Muscle of leg (tissue), 11 donors: ENCODE results near the gene RPTOR. TPM values are rescaled to one million over a fixed set of nuclear protein-coding genes. Genes with fewer than 3 reads are reported as not detected.

Source experiments
- DNase-seq: peaks from one replicate; pipeline ENCODE4 v3.0.0; 2013
- H3K27ac ChIP-seq: one replicate; pipeline ENCODE4 v1.5.1; 2013; ENCODE audit warnings: mild to moderate bottlenecking, low read length, control low read depth
- H3K27me3 ChIP-seq: one replicate; pipeline ENCODE4 v1.6.1; 2013; ENCODE audit warnings: low read length; ENCODE audit not compliant: control insufficient read depth, insufficient read depth
- H3K36me3 ChIP-seq: one replicate; pipeline ENCODE4 v1.6.1; 2013; ENCODE audit warnings: low read length; ENCODE audit not compliant: control insufficient read depth, insufficient read depth
- H3K4me1 ChIP-seq: one replicate; pipeline ENCODE4 v1.6.1; 2013; ENCODE audit warnings: low read length; ENCODE audit not compliant: control insufficient read depth, insufficient read depth
- H3K4me3 ChIP-seq: one replicate; pipeline ENCODE4 v1.5.1; 2013; ENCODE audit warnings: low read length, control low read depth
- H3K9me3 ChIP-seq: replicated peaks from 2 replicates; pipeline ENCODE4 v1.6.1; 2013; ENCODE audit warnings: low read depth, low read length; ENCODE audit not compliant: control insufficient read depth
- WGBS: methylation state at CpG from one replicate; pipeline ENCODE4 v1.1.5; 2013; ENCODE audit warnings: missing lambda C conversion rate; ENCODE audit not compliant: insufficient coverage; 5-methylcytosine and 5-hydroxymethylcytosine counted together
- polyA plus RNA-seq, 8 donors: library from polyadenylated mRNA; unstranded; fragments of 120-200 nt; gene quantifications; one replicate each; pipeline versions ENCODE4 v1.2.1 to v1.2.3, GENCODE V29; 2013; ENCODE audit warnings: inconsistent platforms in 1 of 8, low replicate concordance in 1 of 8; ENCODE audit not compliant: insufficient read length in 8 of 8, insufficient read depth in 1 of 8
- total RNA-seq: library from RNA; stranded (reverse); fragments of 120-200 nt; gene quantifications from one replicate; pipeline ENCODE4 v1.2.4, GENCODE V29; 2013

The RPTOR gene
- total and polyA plus RNA-seq, 9 donors, result 17.3 to 23.7 (median 20.0) TPM

DNA sequence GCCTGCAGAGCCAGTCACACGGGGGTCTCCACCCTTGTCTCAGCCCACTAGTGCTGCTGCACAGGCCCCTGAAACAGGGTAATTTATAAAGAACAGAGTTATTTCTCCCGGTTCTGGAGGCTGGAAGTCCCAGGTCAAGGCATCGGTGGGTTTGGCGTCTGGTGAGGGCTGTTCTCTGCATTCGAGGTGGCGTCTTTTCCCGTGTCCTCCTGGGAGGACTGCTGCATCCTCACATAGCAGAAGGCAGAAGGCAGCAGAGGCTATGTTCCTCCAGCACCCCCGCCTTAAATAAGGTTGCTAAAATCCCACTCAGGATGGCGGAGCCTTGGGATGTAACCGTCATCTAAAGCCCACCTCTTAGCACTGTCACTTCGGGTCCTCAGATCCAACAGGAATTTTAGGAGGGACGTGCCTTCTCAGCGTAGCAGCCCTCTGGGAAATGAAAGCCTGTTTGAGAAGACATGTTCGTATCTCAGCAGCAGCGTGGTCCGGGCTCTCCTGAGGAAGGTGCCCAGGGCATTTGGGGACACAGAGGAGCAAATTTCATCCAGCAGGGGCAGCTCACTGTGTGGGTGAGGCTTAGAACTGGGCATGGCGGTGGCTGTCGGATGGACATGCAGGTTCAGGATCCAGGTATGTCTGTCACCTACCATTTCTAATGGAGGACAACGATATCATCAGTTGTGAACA lies 225.4 kb downstream of the RPTOR start:
- WGBS, result 91% methylated on average over 15 of the region's 19 CpGs
- Histone ChIP-seq H3K9me3 (no peaks in the 10 kb centered on the region), H3K27me3 (no peaks in the 10 kb centered on the region), H3K36me3 (peaks cover 3% of the 10 kb centered on the region), H3K27ac (no peak overlapping the region), H3K4me3 (no peak overlapping the region), H3K4me1 (peaks cover 22% of the 10 kb centered on the region)
- DNase-seq, result no peak

DNA sequence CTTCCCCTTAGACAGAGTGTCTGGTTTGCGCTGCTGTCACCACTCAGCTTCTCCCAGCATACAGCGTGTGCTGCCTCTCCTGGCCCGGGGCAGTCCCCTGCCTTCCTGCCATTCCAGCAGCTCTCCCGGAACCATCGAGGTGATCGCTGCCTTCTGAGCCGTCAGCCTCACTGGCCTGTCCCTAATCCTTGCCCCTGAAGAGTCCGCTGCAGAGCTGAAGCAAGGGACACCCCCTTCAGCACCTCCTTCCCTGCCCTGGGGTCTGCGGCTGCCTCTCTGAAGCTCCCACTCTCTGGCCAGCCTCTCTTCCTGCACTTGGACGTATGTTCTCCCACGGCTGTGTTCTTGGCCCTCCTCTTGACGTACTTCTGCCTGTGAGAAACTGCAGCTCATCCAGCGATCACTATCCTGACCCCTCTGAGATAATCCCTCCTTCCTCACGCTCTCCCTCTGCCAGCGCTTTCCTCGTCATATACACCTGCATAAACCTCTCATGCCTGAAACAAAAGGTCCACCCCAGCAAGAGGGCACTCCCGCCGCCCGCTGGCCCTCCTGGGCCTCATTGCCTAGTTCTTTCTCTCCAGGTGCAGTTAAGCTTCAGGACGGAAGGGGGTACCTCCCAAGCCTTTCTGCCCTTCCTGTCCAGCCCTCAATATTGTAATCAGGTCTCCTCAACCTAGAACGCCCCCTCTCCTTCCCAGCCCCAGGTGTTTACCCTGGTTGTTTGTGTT lies 226.4 kb downstream of the RPTOR start:
- Histone ChIP-seq H3K9me3 (no peaks in the 10 kb centered on the region), H3K27ac (no peak overlapping the region), H3K36me3 (peaks cover 3% of the 10 kb centered on the region), H3K4me1 (peaks cover 26% of the 10 kb centered on the region), H3K4me3 (no peak overlapping the region), H3K27me3 (no peaks in the 10 kb centered on the region)
- DNase-seq, result no peak
- 50% methylated on average over 20 of the region's 21 CpGs for WGBS

DNA sequence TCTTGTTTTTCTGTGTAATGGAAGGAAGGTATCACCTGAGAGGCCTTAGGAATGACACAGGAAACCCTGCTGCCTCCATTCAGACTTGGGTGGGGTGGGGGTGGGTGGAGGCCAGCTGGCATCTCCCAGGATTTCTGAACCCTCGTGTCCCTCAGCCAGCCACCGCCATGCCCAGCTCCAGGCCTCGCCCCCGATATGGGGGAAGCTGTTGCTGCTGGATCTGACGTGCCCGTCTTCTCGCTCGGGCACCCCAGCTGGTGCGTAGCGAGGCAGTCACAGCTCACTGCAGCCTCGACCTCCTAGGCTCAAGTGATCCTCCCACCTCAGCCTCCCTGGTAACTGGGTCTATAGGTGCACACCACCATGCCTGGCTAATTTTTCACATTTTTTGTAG lies 227.0 kb downstream of the RPTOR start:
- H3K27ac ChIP-seq, result no peak overlapping the region
- no peak overlapping the region for H3K4me3 ChIP-seq
- no peaks in the 10 kb centered on the region for H3K27me3 ChIP-seq
- 96% methylated on average over 8 of the region's 11 CpGs for WGBS
- peaks cover 26% of the 10 kb centered on the region for H3K4me1 ChIP-seq
- H3K36me3 ChIP-seq, result peaks cover 3% of the 10 kb centered on the region
- H3K9me3 ChIP-seq, result no peaks in the 10 kb centered on the region
- no peak for DNase-seq

DNA sequence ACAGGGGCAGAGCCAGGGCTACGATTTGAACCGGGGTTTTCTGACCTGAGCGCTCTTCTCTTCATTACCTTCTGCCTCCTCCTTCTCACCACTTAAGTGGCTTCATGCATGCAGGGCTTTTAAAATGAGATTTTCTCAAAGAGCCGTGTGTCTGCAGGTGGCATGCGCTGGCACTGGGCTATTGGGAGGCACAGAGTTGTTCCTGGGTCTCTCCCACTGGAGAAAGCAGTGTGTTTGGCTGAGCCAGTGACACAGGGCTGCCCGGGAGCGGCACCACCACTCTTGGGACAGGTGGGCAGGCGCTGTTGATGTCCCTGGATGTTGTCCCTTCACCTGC lies 228.2 kb downstream of the RPTOR start:
- H3K27me3 ChIP-seq, result no peaks in the 10 kb centered on the region
- WGBS, result 81% methylated on average over 8 of the region's 8 CpGs
- peaks cover 4% of the 10 kb centered on the region for H3K36me3 ChIP-seq
- no peak overlapping the region for H3K27ac ChIP-seq
- H3K9me3 ChIP-seq, result no peaks in the 10 kb centered on the region
- DNase-seq, result no peak
- no peak overlapping the region for H3K4me3 ChIP-seq
- H3K4me1 ChIP-seq, result peaks cover 26% of the 10 kb centered on the region

DNA sequence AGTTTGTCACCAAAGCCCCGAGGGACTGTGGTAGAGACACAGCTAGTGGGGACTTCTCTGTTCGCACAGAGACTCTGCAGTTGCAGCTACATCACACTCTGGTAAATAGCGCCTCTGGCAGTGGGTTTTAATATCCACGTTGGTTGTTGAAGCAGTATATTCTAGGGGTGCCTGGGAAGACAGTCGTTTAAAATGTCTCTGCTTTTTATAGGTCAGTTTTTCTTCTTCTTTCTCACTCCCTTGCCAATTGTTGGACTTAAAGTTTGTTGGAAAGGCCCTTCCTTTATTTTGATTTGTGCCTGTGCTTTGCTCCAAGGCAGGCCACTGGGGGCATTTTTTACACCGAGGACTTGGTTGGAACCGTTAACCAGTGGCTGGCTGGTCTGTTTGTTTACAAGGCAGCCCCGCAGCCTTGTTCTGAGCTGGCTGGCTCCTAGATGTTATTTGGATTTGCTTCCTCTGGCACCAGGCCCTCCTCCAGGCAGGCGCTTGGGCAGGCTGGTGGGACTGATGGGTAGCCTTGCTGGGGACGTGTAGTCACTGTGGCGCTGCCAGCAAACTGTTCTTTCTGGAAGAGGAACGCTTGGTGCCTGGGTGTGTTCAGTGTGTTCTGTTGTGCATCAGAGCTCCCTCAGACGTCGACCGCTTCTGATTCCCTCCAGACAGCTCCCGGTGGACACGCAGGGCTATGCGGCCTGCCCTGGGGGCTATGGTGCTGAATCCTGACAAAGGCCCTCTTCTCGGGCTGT lies 228.8 kb downstream of the RPTOR start:
- Histone ChIP-seq H3K36me3 (peaks cover 5% of the 10 kb centered on the region), H3K27ac (no peak overlapping the region), H3K4me1 (peaks cover 26% of the 10 kb centered on the region), H3K27me3 (no peaks in the 10 kb centered on the region), H3K4me3 (no peak overlapping the region), H3K9me3 (no peaks in the 10 kb centered on the region)
- WGBS, result 31% methylated on average over 12 of the region's 19 CpGs
- no peak for DNase-seq

DNA sequence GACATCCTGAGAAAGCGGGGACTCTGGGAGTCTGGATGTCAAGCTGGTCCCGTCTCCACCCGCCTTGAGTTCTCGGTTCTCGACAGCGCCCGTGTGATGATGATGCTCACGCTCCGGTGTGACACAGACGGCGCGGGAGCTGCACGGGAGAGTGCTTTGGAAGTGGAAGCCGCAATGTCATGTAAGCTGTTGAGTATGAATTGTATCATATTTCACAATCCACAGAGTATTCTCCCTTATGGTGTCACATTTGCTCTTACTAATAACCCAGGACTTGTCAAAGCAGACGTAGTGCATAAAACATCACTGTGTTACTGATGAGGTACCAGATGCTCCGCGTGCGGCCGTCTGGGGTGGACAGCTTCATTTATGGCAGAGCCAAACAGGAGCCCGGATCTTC lies 229.5 kb downstream of the RPTOR start:
- H3K4me1 ChIP-seq, result peaks cover 26% of the 10 kb centered on the region

DNA sequence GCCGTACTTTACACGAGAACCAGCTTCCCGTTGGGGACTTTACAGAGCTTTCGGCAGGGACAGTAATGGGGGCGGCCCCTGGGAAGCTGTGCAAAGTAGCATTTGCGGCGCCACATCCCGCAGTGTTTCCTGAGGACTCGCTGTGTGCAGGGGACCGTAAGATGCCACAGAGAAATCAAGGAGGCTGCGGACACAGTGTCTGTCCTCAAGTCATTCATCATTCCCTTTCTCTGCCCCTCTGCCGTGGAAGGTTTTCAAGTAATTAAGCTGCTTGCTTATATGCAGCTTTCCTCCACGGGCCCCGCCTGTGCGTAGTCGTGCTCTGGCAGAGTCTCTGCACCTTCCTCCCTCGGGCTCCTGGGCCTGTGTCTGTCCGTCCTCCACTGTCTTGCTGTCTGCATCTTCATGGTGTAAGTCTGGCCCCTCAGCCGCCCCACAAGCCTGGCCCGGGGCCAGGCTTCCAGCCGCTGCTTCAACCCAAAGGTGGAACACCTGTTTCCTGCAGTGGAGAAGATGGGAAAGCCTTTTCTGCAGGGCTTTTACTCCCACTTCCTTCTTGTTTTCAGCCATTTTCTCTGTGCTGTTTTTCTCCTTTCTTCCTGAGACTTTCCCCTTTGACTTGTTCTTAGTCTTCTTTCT lies 230.1 kb downstream of the RPTOR start:
- no peaks in the 10 kb centered on the region for H3K27me3 ChIP-seq
- peaks cover 26% of the 10 kb centered on the region for H3K4me1 ChIP-seq
- no peak overlapping the region for H3K27ac ChIP-seq
- no peak overlapping the region for H3K4me3 ChIP-seq
- H3K36me3 ChIP-seq, result peaks cover 11% of the 10 kb centered on the region
- H3K9me3 ChIP-seq, result no peaks in the 10 kb centered on the region
- no peak for DNase-seq
- 34% methylated on average over 18 of the region's 21 CpGs for WGBS

More for the DNA sequence above, 229.5 kb downstream of the RPTOR start:
- H3K27me3 ChIP-seq, result no peaks in the 10 kb centered on the region
- DNase-seq, result no peak
- 43% methylated on average over 8 of the region's 20 CpGs for WGBS
- H3K36me3 ChIP-seq, result peaks cover 9% of the 10 kb centered on the region
- no peak overlapping the region for H3K4me3 ChIP-seq
- H3K27ac ChIP-seq, result no peak overlapping the region
- H3K9me3 ChIP-seq, result no peaks in the 10 kb centered on the region

DNA sequence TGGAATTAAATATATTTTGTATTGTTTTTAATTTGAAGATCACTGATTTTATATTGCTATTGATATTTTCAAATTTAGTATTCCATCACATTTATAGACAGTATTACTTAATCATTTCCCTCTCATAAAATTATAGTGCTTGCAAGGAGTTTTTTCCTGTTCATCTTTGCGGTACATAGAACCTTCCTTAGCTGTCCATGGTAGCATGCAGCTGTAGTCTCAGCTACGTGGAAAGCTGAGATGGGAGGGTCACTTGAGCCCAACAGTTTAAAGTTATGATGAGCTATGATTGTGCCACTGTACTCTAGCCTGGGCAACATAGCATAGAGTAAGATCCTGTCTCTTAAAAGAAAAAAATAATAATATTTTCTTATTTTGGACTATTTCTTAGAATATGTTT lies 231.2 kb downstream of the RPTOR start:
- H3K27ac ChIP-seq, result no peak overlapping the region
- WGBS, result no CpG with 5 or more reads among the region's 2 CpGs

DNA sequence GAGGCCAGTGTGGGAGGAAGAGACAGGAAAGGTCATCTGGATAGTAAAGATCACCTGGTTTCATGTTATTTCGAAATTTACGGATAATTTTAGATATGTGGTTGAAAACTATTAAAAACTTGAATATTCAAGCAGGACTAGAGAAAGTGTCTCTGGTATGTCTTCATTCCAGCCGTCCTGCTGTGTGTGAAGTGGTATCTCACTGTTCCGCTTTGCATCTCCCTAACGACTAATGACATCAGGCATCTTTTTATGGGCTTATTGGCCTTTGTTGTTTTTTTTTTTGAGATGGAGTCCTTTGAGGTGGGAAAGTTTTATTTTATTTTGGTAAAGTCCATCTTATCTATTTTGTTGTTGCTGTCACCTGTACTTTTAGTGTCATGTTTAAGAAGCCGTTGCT lies 232.6 kb downstream of the RPTOR start:
- Histone ChIP-seq H3K9me3 (no peaks in the 10 kb centered on the region), H3K36me3 (peaks cover 9% of the 10 kb centered on the region), H3K4me1 (peaks cover 37% of the 10 kb centered on the region), H3K4me3 (no peak overlapping the region), H3K27me3 (no peaks in the 10 kb centered on the region), H3K27ac (no peak overlapping the region)
- WGBS, result 100% methylated on average over 2 of the region's 6 CpGs
- DNase-seq, result no peak

More for the DNA sequence above, 231.2 kb downstream of the RPTOR start:
- peaks cover 30% of the 10 kb centered on the region for H3K4me1 ChIP-seq
- no peak overlapping the region for H3K4me3 ChIP-seq
- no peak for DNase-seq
- no peaks in the 10 kb centered on the region for H3K9me3 ChIP-seq
- peaks cover 9% of the 10 kb centered on the region for H3K36me3 ChIP-seq
- H3K27me3 ChIP-seq, result no peaks in the 10 kb centered on the region

DNA sequence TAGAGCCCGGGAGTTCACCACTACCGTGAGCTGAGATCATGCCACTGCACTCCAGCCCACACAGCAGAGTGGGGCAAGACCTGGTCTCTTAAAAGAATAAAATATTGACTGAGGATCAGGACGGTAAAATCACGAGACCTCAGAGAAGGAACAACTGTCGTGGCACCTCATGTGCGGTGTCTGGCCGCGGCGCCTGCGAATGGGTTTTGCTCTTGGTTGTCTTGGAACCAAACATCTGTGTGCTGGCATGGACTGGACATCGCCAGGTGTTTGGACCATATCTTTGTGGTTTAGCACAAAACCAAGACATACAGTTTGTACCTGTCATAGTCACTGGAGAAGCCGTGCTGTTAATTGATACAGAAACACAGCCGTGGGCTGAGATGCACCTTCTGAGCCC lies 234.1 kb downstream of the RPTOR start:
- no peak for DNase-seq
- no peak overlapping the region for H3K4me3 ChIP-seq

More for the DNA sequence above, 234.1 kb downstream of the RPTOR start:
- H3K27ac ChIP-seq, result no peak overlapping the region
- peaks cover 9% of the 10 kb centered on the region for H3K36me3 ChIP-seq
- peaks cover 35% of the 10 kb centered on the region for H3K4me1 ChIP-seq
- H3K9me3 ChIP-seq, result no peaks in the 10 kb centered on the region
- WGBS, result 96% methylated on average over 13 of the region's 13 CpGs
- no peaks in the 10 kb centered on the region for H3K27me3 ChIP-seq
